ENCODE data around the gene TBR1.

DNA sequence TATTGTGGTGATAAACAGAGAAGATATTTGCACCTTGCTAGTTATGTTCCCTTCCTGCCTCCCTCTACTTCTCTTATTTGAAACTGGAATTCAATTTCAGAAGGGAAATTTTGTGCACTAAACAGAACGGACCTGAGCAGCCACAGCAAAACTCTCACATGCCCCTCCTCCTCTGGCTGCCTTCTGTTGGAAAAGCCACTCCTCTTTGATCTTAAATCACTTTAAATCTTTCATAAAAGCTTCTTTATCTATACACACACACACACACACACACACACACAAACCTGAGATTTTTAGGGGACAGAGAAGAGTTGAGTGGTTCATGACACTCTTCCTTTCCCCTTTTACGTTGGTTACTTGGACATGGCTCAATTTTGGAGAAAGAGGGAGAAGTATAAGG lies 5.6 kb downstream of the TBR1 start:
- TF ChIP-seq, protein P1, sequence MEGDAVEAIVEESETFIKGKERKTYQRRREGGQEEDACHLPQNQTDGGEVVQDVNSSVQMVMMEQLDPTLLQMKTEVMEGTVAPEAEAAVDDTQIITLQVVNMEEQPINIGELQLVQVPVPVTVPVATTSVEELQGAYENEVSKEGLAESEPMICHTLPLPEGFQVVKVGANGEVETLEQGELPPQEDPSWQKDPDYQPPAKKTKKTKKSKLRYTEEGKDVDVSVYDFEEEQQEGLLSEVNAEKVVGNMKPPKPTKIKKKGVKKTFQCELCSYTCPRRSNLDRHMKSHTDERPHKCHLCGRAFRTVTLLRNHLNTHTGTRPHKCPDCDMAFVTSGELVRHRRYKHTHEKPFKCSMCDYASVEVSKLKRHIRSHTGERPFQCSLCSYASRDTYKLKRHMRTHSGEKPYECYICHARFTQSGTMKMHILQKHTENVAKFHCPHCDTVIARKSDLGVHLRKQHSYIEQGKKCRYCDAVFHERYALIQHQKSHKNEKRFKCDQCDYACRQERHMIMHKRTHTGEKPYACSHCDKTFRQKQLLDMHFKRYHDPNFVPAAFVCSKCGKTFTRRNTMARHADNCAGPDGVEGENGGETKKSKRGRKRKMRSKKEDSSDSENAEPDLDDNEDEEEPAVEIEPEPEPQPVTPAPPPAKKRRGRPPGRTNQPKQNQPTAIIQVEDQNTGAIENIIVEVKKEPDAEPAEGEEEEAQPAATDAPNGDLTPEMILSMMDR (IDR thresholded peaks at IDR 0.05) = no peak
- TF ChIP-seq EZH2 (IDR thresholded peaks at IDR 0.05) = no peak
